ENCODE data around the gene CBFA2T2.
A peak's percentile ranks its signal among the peaks of the same experiment; 100 is the strongest.
"Not testable (repeated sequence)": the region's sequence is repeated elsewhere in the genome, so short reads cannot be mapped to it uniquely, and the experiment has no call there.

CBFA2T2 gene

GRCh38 chr20:33567949-33568348 is 78.1 kb downstream of the CBFA2T2 start:
- no peak for DNase-seq
- Histone ChIP-seq H3K9me3 (no peaks in the 10 kb centered on the region), H3K4me1 (peaks cover 0 to 42% (median 18%) of the 10 kb centered on the region in 4 donors), H3K4me3 (no peak overlapping the region), H3K27me3 (no peaks in the 10 kb centered on the region), H3K36me3 (no peaks in the 10 kb centered on the region), H3K27ac (no peak overlapping the region)
- intact Hi-C loops (cut with DNase I; ENCODE audit: low total_unique reads): no loop called here
- TF ChIP-seq CTCF (IDR thresholded peaks at IDR 0.05): no peak

DNA sequence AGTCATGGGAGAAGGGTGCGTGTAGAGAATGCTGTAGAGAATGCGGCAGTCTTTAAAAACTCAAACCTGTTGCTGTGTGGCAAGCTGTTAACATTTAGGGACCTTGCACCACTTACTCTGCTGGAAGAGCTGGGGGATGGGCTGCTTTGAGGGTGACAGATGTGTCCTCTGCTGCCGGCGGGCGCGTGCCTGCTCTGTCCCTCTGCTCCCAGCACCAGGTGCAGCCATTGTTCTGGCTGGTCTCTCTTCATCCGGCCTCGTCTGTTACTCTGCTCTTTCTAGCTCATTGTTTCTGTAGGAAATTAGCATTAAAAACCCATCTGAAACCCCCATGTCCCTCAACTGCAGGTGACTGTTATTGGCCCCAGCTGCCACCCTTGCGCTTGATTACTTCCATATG is 78.5 kb downstream of the CBFA2T2 start:
- no peaks in the 10 kb centered on the region for H3K36me3 ChIP-seq
- peaks cover 0 to 38% (median 18%) of the 10 kb centered on the region in 4 donors for H3K4me1 ChIP-seq
- H3K27me3 ChIP-seq: no peaks in the 10 kb centered on the region
- DNase-seq: no peak
- H3K4me3 ChIP-seq: no peak overlapping the region
- H3K9me3 ChIP-seq: no peaks in the 10 kb centered on the region
- peak overlapping the region; percentile 29 to 63 for H3K27ac ChIP-seq
- TF ChIP-seq CTCF (IDR thresholded peaks at IDR 0.05): no peak
- intact Hi-C loops (cut with DNase I; ENCODE audit: low total_unique reads): no loop called here

GRCh38 chr20:33568868-33569801 is 79.2 kb downstream of the CBFA2T2 start:
- H3K4me1 ChIP-seq: peaks cover 0 to 37% (median 18%) of the 10 kb centered on the region in 4 donors
- H3K4me3 ChIP-seq: no peak overlapping the region
- intact Hi-C loops (cut with DNase I; ENCODE audit: low total_unique reads): no loop called here
- H3K36me3 ChIP-seq: no peaks in the 10 kb centered on the region
- peak overlapping the region; percentile 29 to 63 for H3K27ac ChIP-seq
- no peaks in the 10 kb centered on the region for H3K27me3 ChIP-seq
- no peaks in the 10 kb centered on the region for H3K9me3 ChIP-seq
- TF ChIP-seq CTCF (IDR thresholded peaks at IDR 0.05): no peak
- no peak for DNase-seq

DNA sequence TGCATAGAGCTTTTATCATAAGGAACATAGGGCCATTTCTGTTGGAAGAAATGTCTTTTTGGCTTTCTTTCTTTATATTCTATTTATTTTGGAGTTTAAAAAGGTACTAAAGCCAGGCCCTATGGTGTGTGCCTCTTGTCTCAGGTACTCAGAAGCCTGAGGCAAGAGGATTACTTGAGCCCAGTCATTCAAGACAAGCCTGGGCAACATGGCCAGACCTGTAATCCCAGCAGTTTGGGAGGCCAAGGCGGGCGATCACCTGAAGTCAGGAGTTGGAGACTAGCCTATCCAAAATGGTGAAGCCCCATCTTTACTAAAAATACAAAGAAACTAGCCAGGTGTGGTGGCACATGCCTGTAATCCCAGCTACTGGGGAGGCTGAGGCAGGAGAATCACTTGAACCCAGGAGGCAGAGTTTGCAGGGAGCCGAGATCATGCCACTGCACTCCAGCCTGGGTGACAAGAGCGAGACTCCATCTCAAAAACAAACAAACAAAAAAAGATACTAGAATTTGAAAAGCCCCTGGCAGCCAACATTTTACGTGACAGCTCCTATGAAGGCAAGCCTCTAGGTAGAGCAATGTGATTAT is 80.0 kb downstream of the CBFA2T2 start:
- Histone ChIP-seq H3K27me3 (no peaks in the 10 kb centered on the region), H3K4me3 (no peak overlapping the region), H3K27ac (peak overlapping the region; percentile 29 to 63), H3K4me1 (peaks cover 0 to 37% (median 18%) of the 10 kb centered on the region in 4 donors), H3K36me3 (no peaks in the 10 kb centered on the region), H3K9me3 (no peaks in the 10 kb centered on the region)
- TF ChIP-seq CTCF (IDR thresholded peaks at IDR 0.05): no peak
- DNase-seq: no peak
- intact Hi-C loops (cut with DNase I; ENCODE audit: low total_unique reads): no loop called here

GRCh38 chr20:33570743-33571142 is 80.8 kb downstream of the CBFA2T2 start:
- Histone ChIP-seq H3K4me1 (peaks cover 0 to 41% (median 18%) of the 10 kb centered on the region in 4 donors), H3K27ac (peak overlapping the region; percentile 29 to 63), H3K27me3 (no peaks in the 10 kb centered on the region), H3K4me3 (no peak overlapping the region), H3K36me3 (no peaks in the 10 kb centered on the region), H3K9me3 (no peaks in the 10 kb centered on the region)
- intact Hi-C loops (cut with DNase I; ENCODE audit: low total_unique reads): no loop called here
- no peak for DNase-seq
- TF ChIP-seq CTCF (IDR thresholded peaks at IDR 0.05): no peak

GRCh38 chr20:33573268-33573667 is 83.4 kb downstream of the CBFA2T2 start:
- H3K27ac ChIP-seq; H3K36me3 ChIP-seq; H3K4me3 ChIP-seq; H3K27me3 ChIP-seq; DNase-seq; intact Hi-C loops (cut with DNase I; ENCODE audit: low total_unique reads); H3K9me3 ChIP-seq: not testable (repeated sequence)
- peaks cover 0 to 56% (median 17%) of the 10 kb centered on the region in 4 donors for H3K4me1 ChIP-seq

Measured in tibial artery (tissue), 4 donors.